IMR-90 (cell line): ENCODE results near the gene CDCP1. TPM values are rescaled to one million over a fixed set of nuclear protein-coding genes. Genes with fewer than 3 reads are reported as not detected.

Experiments
- ATAC-seq: fragments of 200-7000 bp; cut with Tn5 transposase; 2 replicates; pipeline ENCODE4 v1.9.1; 2020; ENCODE audit warnings: low read depth, mild to moderate bottlenecking, moderate library complexity
- BruUV-seq: library from RNA; stranded (reverse); fragments of 400-500 nt; replicated peaks from 2 replicates; lab custom pipeline; 2021; lab: Mats Ljungman, UMichigan
- CTCF ChIA-PET: fragments of 300-600 bp; formaldehyde crosslinking; extraction: SDS; loops from one replicate; lab custom pipeline; 2021; ENCODE audit warnings: antibody characterized with exemption; lab: Yijun Ruan, JAX
- POLR2A ChIA-PET: fragments of 300-600 bp; sonication (Branson Sonifier 250); formaldehyde crosslinking; loops from one replicate; lab custom pipeline; 2022; ENCODE audit warnings: antibody characterized with exemption; ENCODE audit not compliant: unreplicated experiment; lab: Charles Lee
- DNase-seq: peaks from one replicate; pipeline ENCODE4 v3.0.0; 2013
- H2AFZ ChIP-seq: replicated peaks from 2 replicates; pipeline ENCODE3; 2013; ENCODE audit warnings: low read length, mild to moderate bottlenecking; ENCODE audit not compliant: poor library complexity
- H2AK5ac ChIP-seq: 2 replicates; pipeline ENCODE4 v1.6.1; 2013; ENCODE audit warnings: low read depth, low read length, inconsistent platforms
- H2AK9ac ChIP-seq: replicated peaks from 2 replicates; pipeline ENCODE3; 2013; ENCODE audit warnings: mild to moderate bottlenecking, low read depth, low read length, moderate library complexity; ENCODE audit not compliant: poor library complexity
- H2BK120ac ChIP-seq: 2 replicates; pipeline ENCODE4 v1.6.1; 2013; ENCODE audit warnings: low read depth, low read length, inconsistent platforms
- H2BK15ac ChIP-seq: 3 replicates; pipeline ENCODE4 v1.6.1; 2013; ENCODE audit warnings: low read depth, low read length, inconsistent platforms
- H2BK20ac ChIP-seq: 2 replicates; pipeline ENCODE4 v1.6.1; 2013; ENCODE audit warnings: low read depth, mild to moderate bottlenecking, inconsistent platforms, low read length, moderate library complexity
- H2BK5ac ChIP-seq: 2 replicates; pipeline ENCODE4 v1.6.1; 2013; ENCODE audit warnings: mild to moderate bottlenecking, low read depth, low read length, inconsistent platforms; ENCODE audit not compliant: poor library complexity, severe bottlenecking
- H3K14ac ChIP-seq: replicated peaks from 2 replicates; pipeline ENCODE4 v1.6.1; 2013; ENCODE audit warnings: low read depth, low read length, inconsistent platforms
- H3K18ac ChIP-seq: 2 replicates; pipeline ENCODE4 v1.6.1; 2013; ENCODE audit warnings: low read depth, low read length, control low read depth
- H3K23ac ChIP-seq: 2 replicates; pipeline ENCODE4 v1.6.1; 2013; ENCODE audit warnings: low read depth, low read length, inconsistent platforms
- H3K27ac ChIP-seq: 2 replicates; pipeline ENCODE4 v1.5.1; 2013; ENCODE audit warnings: mild to moderate bottlenecking, control low read depth, low read length; ENCODE audit not compliant: insufficient read depth
- H3K27me3 ChIP-seq: 2 replicates; pipeline ENCODE4 v1.6.1; 2013; ENCODE audit warnings: low read length; ENCODE audit not compliant: control insufficient read depth, insufficient read depth
- H3K36me3 ChIP-seq: 2 replicates; pipeline ENCODE4 v1.6.1; 2013; ENCODE audit warnings: low read length, mixed read lengths; ENCODE audit not compliant: control insufficient read depth, insufficient read depth
- H3K4ac ChIP-seq: 2 replicates; pipeline ENCODE4 v1.6.1; 2013; ENCODE audit warnings: low read depth, low read length, inconsistent platforms
- H3K4me1 ChIP-seq: 2 replicates; pipeline ENCODE4 v1.6.1; 2013; ENCODE audit warnings: low read length, mixed read lengths; ENCODE audit not compliant: control insufficient read depth, insufficient read depth
- H3K4me2 ChIP-seq: 2 replicates; pipeline ENCODE4 v1.6.1; 2013; ENCODE audit warnings: low read depth, mild to moderate bottlenecking, control low read depth, low read length, moderate library complexity
- H3K4me3 ChIP-seq: 2 replicates; pipeline ENCODE4 v1.5.1; 2013; ENCODE audit warnings: low read depth, mild to moderate bottlenecking, control low read depth, low read length, moderate library complexity; ENCODE audit not compliant: insufficient read depth
- H3K56ac ChIP-seq: 2 replicates; pipeline ENCODE4 v1.6.1; 2013; ENCODE audit warnings: low read length, inconsistent platforms; ENCODE audit not compliant: insufficient read depth; ENCODE audit errors: extremely low read depth
- H3K79me1 ChIP-seq, 2 experiments: 2 replicates each; pipeline ENCODE4 v1.6.1; 2013; ENCODE audit warnings: low read length in 2 of 2, inconsistent platforms in 1 of 2, low read depth in 1 of 2
- H3K9ac ChIP-seq: 2 replicates; pipeline ENCODE4 v1.6.1; 2013; ENCODE audit warnings: low read depth, low read length, control low read depth
- H3K9me1 ChIP-seq: 2 replicates; pipeline ENCODE4 v1.6.1; 2013; ENCODE audit warnings: low read length, inconsistent platforms; ENCODE audit not compliant: insufficient read depth
- H3K9me3 ChIP-seq: 2 replicates; pipeline ENCODE4 v1.6.1; 2013; ENCODE audit warnings: low read length; ENCODE audit not compliant: control insufficient read depth, insufficient read depth
- H4K20me1 ChIP-seq: 2 replicates; pipeline ENCODE4 v1.6.1; 2013; ENCODE audit warnings: low read length, inconsistent platforms; ENCODE audit not compliant: insufficient read depth
- H4K5ac ChIP-seq: 2 replicates; pipeline ENCODE4 v1.6.1; 2013; ENCODE audit warnings: mild to moderate bottlenecking, low read depth, low read length, control low read depth
- H4K8ac ChIP-seq, 2 experiments: 2 replicates each; pipeline ENCODE4 v1.6.1; 2013; ENCODE audit warnings: low read depth in 2 of 2, low read length in 2 of 2, control low read depth in 1 of 2, inconsistent platforms in 1 of 2
- H4K91ac ChIP-seq: 2 replicates; pipeline ENCODE4 v1.6.1; 2013; ENCODE audit warnings: low read depth, low read length, inconsistent platforms; ENCODE audit not compliant: insufficient read depth
- CEBPB ChIP-seq: IDR thresholded peaks from 2 replicates; pipeline ENCODE4 v1.6.1; 2012; ENCODE audit warnings: low read depth, low read length, improper control_type of control experiment
- CTCF ChIP-seq: conservative IDR thresholded peaks from 2 replicates; pipeline ENCODE4 v1.5.1; 2012; ENCODE audit warnings: mild to moderate bottlenecking, low read depth, low read length, improper control_type of control experiment
- NFE2L2 ChIP-seq: fragments of 150-350 bp; IDR thresholded peaks from 2 replicates; pipeline ENCODE4 v1.6.1; 2016; ENCODE audit warnings: low read depth, mild to moderate bottlenecking, low read length
- RAD21 ChIP-seq: IDR thresholded peaks from 2 replicates; pipeline ENCODE4 v1.6.1; 2012; ENCODE audit warnings: low read length, improper control_type of control experiment
- RFX5 ChIP-seq: IDR thresholded peaks from 2 replicates; pipeline ENCODE4 v1.8.0; 2012; ENCODE audit warnings: low read depth, mild to moderate bottlenecking, low read length, moderate library complexity
- WGBS, 2 experiments: methylation state at CpG; one replicate each; pipeline versions ENCODE4 v1.1.5 to v1.1.7; 2013; ENCODE audit warnings: missing lambda C conversion rate in 2 of 2; ENCODE audit not compliant: insufficient read length in 1 of 2; ENCODE audit errors: extremely low coverage in 2 of 2; 5-methylcytosine and 5-hydroxymethylcytosine counted together
- dilution Hi-C: fragments of 300-500 bp; cut with HindIII; formaldehyde crosslinking; loops from one replicate; pipeline ENCODE4 v1.14.3; 2018; ENCODE audit warnings: low sequenced_read_pairs; ENCODE audit not compliant: unreplicated experiment
- in situ Hi-C: fragments of 300-500 bp; cut with MboI; formaldehyde crosslinking; loops from 3 replicates; pipeline ENCODE4 v1.14.3; 2019; ENCODE audit warnings: low sequenced_read_pairs, inconsistent platforms, mixed read lengths
- intact Hi-C: fragments of 100-400 bp; cut with micrococcal nuclease; formaldehyde crosslinking; loops from 2 replicates; pipeline ENCODE4 v1.10.0; 2022
- polyA plus RNA-seq, 3 experiments: library from polyadenylated mRNA; depleted of rRNA; stranded (reverse); fragments of >200 nt; gene quantifications; 2 replicates each; pipeline ENCODE4 v1.2.3, GENCODE V29; 2012; ENCODE audit warnings: low replicate concordance in 1 of 3
- total RNA-seq: library from RNA; depleted of rRNA; stranded (reverse); fragments of >200 nt; gene quantifications from 2 replicates; pipeline ENCODE4 v1.2.3, GENCODE V29; 2012
- TF ChIP-seq, protein P1 (sequence below): fragments of 150-350 bp; IDR thresholded peaks from 2 replicates; pipeline ENCODE4 v1.6.1; 2017; ENCODE audit warnings: mild to moderate bottlenecking, antibody characterized with exemption, low read length, low read depth

The CDCP1 gene
- total and polyA plus RNA-seq, 2 of the 4 experiments (the other 2 are of a cell fraction) = 2.5 to 3.8 TPM

DNA sequence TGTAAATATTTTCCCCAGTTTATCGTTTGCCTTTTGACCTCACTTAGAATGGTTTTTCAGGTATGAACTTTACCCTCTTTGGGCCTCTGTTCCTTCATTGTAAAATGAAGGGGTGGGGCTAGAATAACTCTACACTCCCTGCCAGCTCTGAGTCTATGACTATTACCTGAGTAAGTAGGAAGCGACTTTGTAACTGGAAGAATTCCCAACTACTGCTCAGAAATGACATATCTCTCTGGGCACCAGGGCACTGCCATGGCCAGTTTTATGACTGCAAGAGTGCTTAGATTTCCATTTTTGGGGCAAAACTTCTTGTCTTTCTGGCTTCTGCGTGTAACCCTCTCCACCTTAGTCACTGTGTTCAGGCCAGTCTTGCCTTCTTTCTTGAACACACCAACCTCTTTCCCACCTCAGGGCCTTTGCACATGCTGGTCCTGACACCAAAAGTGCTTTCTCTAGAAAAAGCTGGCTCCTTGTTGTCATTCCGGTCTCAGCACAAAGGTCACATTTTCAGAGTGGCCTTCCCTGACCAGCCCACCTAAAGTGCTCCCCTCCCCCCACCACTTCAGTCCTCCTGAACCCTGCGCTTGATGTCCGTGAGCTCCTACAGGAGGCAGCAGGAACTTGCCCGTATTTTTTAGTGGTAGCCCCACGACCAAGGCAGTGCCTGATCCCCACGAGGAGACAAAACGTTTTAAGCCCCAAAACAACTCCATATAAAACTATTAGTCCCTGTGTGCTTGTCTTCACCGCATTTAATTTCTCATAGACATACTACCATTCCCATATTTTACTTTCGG, 25.6 kb downstream of the CDCP1 start:
- in situ Hi-C loops = loop anchor here (5.0 kb wide), 1 partner anchor 63 kb away; no protein-coding TSS in a partner anchor
- H3K56ac ChIP-seq = no peak overlapping the region
- dilution Hi-C loops = no loop called here
- DNase-seq = peak; percentile 36
- H4K5ac ChIP-seq = peak overlapping the region; percentile 82
- H4K91ac ChIP-seq = peak overlapping the region; percentile 82
- WGBS, 2 experiments = 89% methylated on average over 7 of the region's 12 CpGs; no CpG with 5 or more reads in 1 of the 2 experiments
- H4K8ac ChIP-seq = peak overlapping the region; percentile 82 to 88
- H3K27ac ChIP-seq = peak overlapping the region; percentile 45
- peaks cover 10% of the 10 kb centered on the region for H3K9me1 ChIP-seq
- H2BK15ac ChIP-seq = peak overlapping the region; percentile 81
- H2AK9ac ChIP-seq = peak overlapping the region; percentile 38
- H3K79me1 ChIP-seq = peaks cover 15 to 24% of the 10 kb centered on the region in 2 experiments
- peak overlapping the region; percentile 97 for H3K18ac ChIP-seq
- POLR2A ChIA-PET = no interaction called here
- intact Hi-C loops = loop anchor here (5.0 kb wide), 3 partner anchors 63 to 102 kb away; no protein-coding TSS in a partner anchor
- H2AFZ ChIP-seq = no peak overlapping the region
- no peaks in the 10 kb centered on the region for H4K20me1 ChIP-seq
- no peaks in the 10 kb centered on the region for H3K27me3 ChIP-seq
- no peak for ATAC-seq
- H3K9ac ChIP-seq = no peak overlapping the region
- peak overlapping the region; percentile 92 for H3K14ac ChIP-seq
- H3K4me2 ChIP-seq = no peak overlapping the region
- peak overlapping the region; percentile 92 for H2BK5ac ChIP-seq
- H3K23ac ChIP-seq = peak overlapping the region; percentile 49; the same call in 1 of the 2 replicates
- H2BK120ac ChIP-seq = peak overlapping the region; percentile 93
- BruUV-seq = no TSS peak
- H3K9me3 ChIP-seq = no peaks in the 10 kb centered on the region
- CTCF ChIA-PET = no interaction called here
- TF ChIP-seq CTCF = no peak
- TF ChIP-seq RAD21 = no peak
- TF ChIP-seq, protein P1, sequence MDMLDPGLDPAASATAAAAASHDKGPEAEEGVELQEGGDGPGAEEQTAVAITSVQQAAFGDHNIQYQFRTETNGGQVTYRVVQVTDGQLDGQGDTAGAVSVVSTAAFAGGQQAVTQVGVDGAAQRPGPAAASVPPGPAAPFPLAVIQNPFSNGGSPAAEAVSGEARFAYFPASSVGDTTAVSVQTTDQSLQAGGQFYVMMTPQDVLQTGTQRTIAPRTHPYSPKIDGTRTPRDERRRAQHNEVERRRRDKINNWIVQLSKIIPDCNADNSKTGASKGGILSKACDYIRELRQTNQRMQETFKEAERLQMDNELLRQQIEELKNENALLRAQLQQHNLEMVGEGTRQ = no peak
- TF ChIP-seq NFE2L2 = no peak
- TF ChIP-seq RFX5 = no peak
- no peak for TF ChIP-seq CEBPB
- H2AK5ac ChIP-seq = peak overlapping the region; percentile 98
- H3K4me3 ChIP-seq = no peak overlapping the region
- H2BK20ac ChIP-seq = peak overlapping the region; percentile 92
- H3K4me1 ChIP-seq = peaks cover 35% of the 10 kb centered on the region
- H3K36me3 ChIP-seq = no peaks in the 10 kb centered on the region
- peak overlapping the region; percentile 92 for H3K4ac ChIP-seq
